ENCODE measurements around the gene PCDHB16.
"Not testable (repeated sequence)": the region's sequence is repeated elsewhere in the genome, so short reads cannot be mapped to it uniquely, and the experiment has no call there.

The PCDHB16 gene

DNA sequence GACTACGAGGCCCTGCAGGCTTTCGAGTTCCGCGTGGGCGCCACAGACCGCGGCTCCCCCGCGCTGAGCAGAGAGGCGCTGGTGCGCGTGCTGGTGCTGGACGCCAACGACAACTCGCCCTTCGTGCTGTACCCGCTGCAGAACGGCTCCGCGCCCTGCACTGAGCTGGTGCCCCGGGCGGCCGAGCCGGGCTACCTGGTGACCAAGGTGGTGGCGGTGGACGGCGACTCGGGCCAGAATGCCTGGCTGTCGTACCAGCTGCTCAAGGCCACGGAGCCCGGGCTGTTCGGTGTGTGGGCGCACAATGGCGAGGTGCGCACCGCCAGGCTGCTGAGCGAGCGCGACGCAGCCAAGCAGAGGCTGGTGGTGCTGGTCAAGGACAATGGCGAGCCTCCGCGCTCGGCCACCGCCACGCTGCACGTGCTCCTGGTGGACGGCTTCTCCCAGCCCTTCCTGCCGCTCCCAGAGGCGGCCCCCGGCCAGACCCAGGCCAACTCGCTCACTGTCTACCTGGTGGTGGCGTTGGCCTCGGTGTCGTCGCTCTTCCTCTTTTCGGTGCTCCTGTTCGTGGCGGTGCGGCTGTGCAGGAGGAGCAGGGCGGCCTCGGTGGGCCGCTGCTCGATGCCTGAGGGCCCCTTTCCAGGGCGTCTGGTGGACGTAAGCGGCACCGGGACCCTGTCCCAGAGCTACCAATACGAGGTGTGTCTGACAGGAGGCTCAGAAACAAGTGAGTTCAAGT lies 2.1 kb downstream of the PCDHB16 start:
- FAIRE-seq, result not testable (repeated sequence)

DNA sequence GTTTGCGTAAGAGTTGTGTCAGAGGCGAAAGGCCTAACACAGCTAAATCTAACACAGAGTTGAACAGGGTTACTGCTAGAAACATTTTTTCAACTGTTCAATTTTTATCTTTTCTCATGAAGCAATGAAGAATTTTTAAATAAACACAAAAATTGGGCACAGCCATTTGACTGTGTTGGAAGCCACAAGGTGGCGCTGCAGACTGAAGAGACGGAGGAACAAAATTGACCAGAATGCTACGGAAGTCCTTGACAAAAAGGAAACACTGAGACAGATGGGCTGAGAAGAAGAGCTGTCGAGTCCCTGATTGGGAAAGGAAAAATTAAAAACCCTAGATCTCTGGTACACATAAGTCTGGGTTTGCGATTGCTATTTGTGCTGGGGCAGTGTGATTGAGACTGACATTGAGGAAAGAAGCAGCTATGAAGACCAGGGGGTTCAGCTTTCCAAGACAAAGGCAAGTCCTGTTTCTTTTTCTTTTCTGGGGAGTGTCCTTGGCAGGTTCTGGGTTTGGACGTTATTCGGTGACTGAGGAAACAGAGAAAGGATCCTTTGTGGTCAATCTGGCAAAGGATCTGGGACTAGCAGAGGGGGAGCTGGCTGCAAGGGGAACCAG lies 4.8 kb downstream of the PCDHB16 start, which contains the start of gene PCDHB9:
Gene PCDHB9 (plus strand): TSS at position 265 of the 616 bp plus-strand sequence. CDS start 158 bp downstream, at position 423.
- no peak for FAIRE-seq

DNA sequence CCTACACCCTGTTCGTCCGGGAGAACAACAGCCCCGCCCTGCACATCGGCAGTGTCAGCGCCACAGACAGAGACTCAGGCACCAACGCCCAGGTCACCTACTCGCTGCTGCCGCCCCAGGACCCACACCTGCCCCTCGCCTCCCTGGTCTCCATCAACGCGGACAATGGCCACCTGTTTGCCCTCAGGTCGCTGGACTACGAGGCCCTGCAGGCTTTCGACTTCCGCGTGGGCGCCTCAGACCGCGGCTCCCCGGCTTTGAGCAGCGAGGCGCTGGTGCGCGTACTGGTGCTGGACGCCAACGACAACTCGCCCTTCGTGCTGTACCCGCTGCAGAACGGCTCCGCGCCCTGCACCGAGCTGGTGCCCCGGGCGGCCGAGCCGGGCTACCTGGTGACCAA lies 6.5 kb downstream of the PCDHB16 start:
- FAIRE-seq, result not testable (repeated sequence)

DNA sequence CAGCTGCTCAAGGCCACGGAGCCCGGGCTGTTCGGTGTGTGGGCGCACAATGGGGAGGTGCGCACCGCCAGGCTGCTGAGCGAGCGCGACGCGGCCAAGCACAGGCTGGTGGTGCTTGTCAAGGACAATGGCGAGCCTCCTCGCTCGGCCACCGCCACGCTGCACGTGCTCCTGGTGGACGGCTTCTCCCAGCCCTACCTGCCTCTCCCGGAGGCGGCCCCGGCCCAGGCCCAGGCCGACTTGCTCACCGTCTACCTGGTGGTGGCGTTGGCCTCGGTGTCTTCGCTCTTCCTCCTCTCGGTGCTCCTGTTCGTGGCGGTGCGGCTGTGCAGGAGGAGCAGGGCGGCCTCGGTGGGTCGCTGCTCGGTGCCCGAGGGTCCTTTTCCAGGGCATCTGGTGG lies 6.9 kb downstream of the PCDHB16 start:
- FAIRE-seq, result not testable (repeated sequence)

DNA sequence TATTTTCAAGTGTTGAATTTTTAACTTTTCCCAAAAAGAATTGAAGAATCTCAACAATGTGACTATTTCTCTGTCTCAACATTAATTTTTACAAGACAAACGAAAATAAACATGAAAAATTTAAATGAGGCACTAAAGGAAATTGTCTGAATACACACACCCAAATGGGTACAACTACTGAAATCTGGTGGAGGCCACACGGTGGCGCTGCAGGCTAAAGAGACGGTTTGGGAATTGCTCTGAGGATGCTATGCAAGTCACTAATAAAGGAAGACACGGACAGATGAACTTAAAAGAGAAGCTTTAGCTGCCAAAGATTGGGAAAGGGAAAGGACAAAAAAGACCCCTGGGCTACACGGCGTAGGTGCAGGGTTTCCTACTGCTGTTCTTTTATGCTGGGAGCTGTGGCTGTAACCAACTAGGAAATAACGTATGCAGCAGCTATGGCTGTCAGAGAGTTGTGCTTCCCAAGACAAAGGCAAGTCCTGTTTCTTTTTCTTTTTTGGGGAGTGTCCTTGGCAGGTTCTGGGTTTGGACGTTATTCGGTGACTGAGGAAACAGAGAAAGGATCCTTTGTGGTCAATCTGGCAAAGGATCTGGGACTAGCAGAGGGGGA lies 10.0 kb downstream of the PCDHB16 start, which contains the start of gene PCDHB10:
Gene PCDHB10 (plus strand): TSS at position 244 of the 616 bp plus-strand sequence. CDS start 200 bp downstream, at position 444.
- no peak for FAIRE-seq

DNA sequence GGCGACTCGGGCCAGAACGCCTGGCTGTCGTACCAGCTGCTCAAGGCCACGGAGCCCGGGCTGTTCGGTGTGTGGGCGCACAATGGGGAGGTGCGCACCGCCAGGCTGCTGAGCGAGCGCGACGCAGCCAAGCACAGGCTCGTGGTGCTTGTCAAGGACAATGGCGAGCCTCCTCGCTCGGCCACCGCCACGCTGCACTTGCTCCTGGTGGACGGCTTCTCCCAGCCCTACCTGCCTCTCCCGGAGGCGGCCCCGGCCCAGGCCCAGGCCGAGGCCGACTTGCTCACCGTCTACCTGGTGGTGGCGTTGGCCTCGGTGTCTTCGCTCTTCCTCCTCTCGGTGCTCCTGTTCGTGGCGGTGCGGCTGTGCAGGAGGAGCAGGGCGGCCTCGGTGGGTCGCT lies 12.1 kb downstream of the PCDHB16 start:
- FAIRE-seq, result not testable (repeated sequence)

DNA sequence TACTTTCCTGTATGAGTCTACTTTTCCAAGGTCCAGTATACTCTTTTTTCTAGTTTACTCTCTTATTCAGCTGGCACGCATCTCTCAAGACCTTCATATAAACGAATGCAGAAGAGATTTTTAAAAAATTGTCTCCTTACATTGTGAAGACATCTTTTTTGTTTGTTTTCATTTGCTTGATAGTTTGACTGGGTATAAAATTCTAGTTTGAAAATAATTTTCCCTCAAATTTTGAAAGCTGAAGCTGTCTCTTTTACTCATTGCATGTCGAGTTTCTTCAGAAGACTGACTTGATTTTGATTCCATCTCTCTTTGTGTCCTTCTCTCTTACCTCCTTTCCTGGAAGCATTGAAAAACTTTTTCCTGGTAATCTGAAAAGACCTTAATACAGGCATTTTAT lies 14.2 kb downstream of the PCDHB16 start:
- FAIRE-seq, result no peak

DNA sequence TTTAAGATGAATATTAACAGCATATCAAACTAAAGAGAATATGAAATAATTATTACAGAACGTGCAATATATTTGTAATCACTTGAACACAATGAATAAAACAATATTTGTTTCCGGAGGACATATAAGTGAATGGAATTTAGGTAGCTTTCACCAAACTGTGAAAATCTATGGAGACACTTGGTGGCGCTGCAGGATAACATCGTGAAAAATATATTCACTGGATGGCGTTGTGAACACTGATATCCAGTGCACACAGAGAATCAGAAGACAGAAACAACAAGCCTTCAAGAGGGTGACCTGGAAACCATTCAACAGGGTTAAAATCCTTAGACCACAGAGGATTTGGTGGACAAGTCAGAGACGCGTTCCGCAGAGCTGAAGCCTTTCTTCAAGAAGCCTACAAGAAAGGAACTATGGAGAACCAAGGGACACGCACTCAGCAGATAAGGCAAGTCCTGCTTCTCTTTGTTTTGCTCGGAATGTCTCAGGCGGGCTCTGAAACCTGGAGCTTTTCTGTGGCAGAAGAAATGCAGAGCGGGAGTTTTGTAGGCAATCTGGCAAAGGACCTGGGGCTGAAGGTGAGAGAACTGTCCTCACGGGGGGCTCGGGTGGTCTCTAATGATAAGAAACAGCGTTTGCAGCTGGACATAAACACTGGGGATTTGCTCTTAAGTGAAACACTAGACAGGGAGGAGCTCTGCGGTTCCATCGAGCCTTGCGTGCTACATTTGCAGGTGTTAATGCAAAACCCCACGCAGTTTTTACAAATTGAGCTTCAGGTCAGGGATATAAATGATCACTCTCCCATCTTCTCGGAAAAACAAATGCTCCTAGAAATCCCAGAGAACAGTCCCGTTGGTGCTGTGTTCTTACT lies 17.4 kb downstream of the PCDHB16 start, which contains the start of gene PCDHB11:
Gene PCDHB11 (plus strand): TSS at position 269 of the 877 bp plus-strand sequence. CDS start 148 bp downstream, at position 417.
- no peak for FAIRE-seq

DNA sequence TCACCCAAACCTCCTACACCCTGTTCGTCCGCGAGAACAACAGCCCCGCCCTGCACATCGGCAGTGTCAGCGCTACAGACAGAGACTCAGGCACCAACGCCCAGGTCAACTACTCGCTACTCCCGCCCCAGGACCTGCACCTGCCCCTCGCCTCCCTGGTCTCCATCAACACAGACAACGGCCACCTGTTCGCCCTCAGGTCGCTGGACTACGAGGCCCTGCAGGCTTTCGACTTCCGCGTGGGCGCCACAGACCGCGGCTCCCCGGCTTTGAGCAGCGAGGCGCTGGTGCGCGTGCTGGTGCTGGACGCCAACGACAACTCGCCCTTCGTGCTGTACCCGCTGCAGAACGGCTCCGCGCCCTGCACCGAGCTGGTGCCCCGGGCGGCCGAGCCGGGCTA lies 18.9 kb downstream of the PCDHB16 start:
- FAIRE-seq, result not testable (repeated sequence)

DNA sequence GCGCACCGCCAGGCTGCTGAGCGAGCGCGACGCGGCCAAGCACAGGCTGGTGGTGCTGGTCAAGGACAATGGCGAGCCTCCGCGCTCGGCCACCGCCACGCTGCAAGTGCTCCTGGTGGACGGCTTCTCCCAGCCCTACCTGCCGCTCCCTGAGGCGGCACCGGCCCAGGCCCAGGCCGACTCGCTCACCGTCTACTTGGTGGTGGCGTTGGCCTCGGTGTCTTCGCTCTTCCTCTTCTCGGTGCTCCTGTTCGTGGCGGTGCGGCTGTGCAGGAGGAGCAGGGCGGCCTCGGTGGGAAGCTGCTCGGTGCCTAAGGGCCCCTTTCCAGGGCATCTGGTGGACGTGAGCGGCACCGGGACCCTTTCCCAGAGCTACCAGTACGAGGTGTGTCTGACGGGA lies 19.5 kb downstream of the PCDHB16 start:
- not testable (repeated sequence) for FAIRE-seq

DNA sequence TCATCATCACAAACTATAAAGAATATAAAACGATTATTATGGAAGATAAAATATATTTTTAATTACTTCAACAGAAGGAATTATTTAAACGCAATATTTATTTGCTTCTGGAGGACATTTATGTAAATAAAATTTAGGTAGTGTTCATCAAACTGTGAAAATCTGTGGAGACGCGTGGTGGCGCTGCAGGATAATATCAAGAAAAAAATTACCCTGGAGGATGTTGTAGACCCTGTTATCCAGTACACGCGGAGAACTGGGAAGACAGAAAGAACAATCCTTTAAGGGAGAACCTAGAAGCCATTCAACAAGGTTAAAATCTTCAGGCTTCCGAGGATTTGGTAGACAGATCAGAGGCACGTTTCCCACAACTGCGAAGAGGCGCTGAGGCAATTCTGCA lies 26.3 kb downstream of the PCDHB16 start, which contains the start of gene PCDHB12:
Gene PCDHB12 (plus strand): TSS at position 242 of the 400 bp plus-strand sequence. CDS start 189 bp downstream, outside the sequence.
- FAIRE-seq, result no peak

DNA sequence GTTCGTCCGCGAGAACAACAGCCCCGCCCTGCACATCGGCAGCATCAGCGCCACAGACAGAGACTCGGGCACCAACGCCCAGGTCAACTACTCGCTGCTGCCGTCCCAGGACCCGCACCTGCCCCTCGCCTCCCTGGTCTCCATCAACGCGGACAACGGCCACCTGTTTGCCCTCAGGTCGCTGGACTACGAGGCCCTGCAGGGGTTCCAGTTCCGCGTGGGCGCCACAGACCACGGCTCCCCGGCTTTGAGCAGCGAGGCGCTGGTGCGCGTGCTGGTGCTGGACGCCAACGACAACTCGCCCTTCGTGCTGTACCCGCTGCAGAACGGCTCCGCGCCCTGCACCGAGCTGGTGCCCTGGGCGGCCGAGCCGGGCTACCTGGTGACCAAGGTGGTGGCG lies 28.1 kb downstream of the PCDHB16 start:
- not testable (repeated sequence) for FAIRE-seq

DNA sequence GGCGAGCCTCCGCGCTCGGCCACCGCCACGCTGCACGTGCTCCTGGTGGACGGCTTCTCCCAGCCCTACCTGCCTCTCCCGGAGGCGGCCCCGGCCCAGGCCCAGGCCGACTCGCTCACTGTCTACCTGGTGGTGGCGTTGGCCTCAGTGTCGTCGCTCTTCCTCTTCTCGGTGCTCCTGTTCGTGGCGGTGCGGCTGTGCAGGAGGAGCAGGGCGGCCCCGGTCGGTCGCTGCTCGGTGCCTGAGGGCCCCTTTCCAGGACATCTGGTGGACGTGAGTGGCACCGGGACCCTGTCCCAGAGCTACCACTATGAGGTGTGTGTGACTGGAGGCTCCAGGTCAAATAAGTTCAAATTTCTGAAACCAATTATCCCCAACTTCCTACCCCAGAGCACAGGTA lies 28.7 kb downstream of the PCDHB16 start:
- not testable (repeated sequence) for FAIRE-seq

DNA sequence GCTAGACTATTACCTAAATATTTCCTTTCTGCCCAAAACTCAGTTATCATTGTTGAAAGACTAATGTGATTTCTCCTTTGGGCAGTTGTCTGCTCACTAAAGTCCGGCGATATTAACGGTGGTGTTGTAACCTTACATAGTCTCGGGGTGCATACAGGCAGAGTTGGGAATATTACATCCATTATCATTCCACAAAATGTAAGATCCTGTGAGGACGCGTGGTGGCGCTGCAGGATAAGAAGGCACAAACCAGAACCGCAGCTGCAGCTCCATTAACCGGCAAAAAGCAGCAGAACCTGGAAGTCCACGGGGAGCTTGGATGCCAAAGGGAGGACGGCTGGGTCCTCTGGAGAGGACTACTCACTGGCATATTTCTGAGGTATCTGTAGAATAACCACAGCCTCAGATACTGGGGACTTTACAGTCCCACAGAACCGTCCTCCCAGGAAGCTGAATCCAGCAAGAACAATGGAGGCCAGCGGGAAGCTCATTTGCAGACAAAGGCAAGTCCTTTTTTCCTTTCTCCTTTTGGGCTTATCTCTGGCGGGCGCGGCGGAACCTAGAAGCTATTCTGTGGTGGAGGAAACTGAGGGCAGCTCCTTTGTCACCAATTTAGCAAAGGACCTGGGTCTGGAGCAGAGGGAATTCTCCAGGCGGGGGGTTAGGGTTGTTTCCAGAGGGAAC lies 31.6 kb downstream of the PCDHB16 start, which contains the start of gene PCDHB13:
Gene PCDHB13 (plus strand): TSS at position 264 of the 684 bp plus-strand sequence. CDS start 205 bp downstream, at position 469.
- not testable (repeated sequence) for FAIRE-seq

DNA sequence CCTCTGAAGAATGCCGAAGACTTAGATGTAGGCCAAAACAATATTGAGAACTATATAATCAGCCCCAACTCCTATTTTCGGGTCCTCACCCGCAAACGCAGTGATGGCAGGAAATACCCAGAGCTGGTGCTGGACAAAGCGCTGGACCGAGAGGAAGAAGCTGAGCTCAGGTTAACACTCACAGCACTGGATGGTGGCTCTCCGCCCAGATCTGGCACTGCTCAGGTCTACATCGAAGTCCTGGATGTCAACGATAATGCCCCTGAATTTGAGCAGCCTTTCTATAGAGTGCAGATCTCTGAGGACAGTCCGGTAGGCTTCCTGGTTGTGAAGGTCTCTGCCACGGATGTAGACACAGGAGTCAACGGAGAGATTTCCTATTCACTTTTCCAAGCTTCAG lies 32.4 kb downstream of the PCDHB16 start:
- FAIRE-seq, result not testable (repeated sequence)

DNA sequence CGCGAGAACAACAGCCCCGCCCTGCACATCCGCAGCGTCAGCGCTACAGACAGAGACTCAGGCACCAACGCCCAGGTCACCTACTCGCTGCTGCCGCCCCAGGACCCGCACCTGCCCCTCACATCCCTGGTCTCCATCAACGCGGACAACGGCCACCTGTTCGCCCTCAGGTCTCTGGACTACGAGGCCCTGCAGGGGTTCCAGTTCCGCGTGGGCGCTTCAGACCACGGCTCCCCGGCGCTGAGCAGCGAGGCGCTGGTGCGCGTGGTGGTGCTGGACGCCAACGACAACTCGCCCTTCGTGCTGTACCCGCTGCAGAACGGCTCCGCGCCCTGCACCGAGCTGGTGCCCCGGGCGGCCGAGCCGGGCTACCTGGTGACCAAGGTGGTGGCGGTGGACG lies 33.3 kb downstream of the PCDHB16 start:
- not testable (repeated sequence) for FAIRE-seq

DNA sequence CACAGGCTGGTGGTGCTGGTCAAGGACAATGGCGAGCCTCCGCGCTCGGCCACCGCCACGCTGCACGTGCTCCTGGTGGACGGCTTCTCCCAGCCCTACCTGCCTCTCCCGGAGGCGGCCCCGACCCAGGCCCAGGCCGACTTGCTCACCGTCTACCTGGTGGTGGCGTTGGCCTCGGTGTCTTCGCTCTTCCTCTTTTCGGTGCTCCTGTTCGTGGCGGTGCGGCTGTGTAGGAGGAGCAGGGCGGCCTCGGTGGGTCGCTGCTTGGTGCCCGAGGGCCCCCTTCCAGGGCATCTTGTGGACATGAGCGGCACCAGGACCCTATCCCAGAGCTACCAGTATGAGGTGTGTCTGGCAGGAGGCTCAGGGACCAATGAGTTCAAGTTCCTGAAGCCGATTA lies 33.8 kb downstream of the PCDHB16 start:
- not testable (repeated sequence) for FAIRE-seq

DNA sequence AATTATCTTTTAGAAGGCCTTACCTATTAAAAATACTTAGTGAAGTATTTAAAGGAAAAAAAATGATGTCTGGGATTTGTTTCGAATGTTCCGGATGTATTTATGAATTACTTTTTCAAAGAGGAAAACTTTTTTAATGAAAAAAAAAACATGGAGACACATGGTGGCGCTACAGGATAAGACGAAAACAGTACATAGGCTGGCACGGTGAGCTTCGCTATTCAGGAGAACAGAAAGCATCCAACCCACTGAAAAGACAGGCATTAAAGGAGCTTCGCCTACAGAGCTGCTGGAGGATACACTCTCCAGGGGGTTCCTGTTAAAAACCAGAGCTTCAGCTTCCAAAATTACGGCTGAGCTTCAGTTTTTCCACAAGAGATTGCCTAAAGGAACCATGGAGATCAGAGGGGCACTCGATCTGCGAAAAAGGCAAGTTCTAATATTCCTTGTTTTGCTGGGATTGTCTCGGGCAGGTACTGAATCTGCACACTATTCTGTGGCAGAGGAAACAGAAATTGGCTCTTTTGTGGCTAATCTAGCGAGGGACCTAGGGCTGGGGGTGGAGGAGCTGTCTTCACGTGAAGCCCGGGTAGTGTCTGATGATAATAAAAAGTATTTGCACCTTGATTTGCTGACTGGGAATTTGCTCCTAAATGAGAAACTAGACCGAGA lies 41.1 kb downstream of the PCDHB16 start, which contains the start of gene PCDHB14:
Gene PCDHB14 (plus strand): TSS at position 232 of the 672 bp plus-strand sequence. CDS start 163 bp downstream, at position 395.
- no peak for FAIRE-seq

DNA sequence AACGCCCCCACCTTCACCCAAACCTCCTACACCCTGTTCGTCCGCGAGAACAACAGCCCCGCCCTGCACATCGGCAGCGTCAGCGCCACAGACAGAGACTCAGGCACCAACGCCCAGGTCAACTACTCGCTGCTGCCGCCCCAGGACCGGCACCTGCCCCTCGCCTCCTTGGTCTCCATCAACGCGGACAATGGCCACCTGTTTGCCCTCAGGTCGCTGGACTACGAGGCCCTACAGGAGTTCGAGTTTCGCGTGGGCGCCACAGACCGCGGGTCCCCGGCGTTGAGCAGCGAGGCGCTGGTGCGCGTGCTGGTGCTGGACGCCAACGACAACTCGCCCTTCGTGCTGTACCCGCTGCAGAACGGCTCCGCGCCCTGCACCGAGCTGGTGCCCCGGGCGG lies 42.7 kb downstream of the PCDHB16 start:
- not testable (repeated sequence) for FAIRE-seq

DNA sequence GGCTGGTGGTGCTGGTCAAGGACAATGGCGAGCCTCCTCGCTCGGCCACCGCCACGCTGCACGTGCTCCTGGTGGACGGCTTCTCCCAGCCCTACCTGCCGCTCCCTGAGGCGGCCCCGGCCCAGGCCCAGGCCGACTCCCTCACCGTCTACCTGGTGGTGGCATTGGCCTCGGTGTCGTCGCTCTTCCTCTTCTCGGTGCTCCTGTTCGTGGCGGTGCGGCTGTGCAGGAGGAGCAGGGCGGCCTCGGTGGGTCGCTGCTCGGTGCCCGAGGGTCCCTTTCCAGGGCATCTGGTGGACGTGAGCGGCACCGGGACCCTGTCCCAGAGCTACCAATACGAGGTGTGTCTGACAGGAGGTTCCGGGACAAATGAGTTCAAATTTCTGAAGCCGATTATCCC lies 43.2 kb downstream of the PCDHB16 start:
- not testable (repeated sequence) for FAIRE-seq

All from colon (tissue), 2 donors.